Fibroblast of mammary gland (primary cell): Measurements from ENCODE around the gene ODC1.

Source experiments
- DNase-seq: peaks from one replicate; pipeline ENCODE4 v3.0.0-alpha.2; 2010; ENCODE audit warnings: low read depth
- H3K4me3 ChIP-seq: 2 replicates; pipeline ENCODE4 v1.5.1; 2011; ENCODE audit warnings: low read depth, mild to moderate bottlenecking, low read length, moderate library complexity; ENCODE audit not compliant: control insufficient read depth
- TF ChIP-seq, protein P1 (sequence below): conservative IDR thresholded peaks from 2 replicates; pipeline ENCODE4 v1.5.1; 2011; ENCODE audit warnings: low read depth, low read length, inconsistent platforms; ENCODE audit not compliant: control insufficient read depth, insufficient read depth

Gene ODC1

DNA sequence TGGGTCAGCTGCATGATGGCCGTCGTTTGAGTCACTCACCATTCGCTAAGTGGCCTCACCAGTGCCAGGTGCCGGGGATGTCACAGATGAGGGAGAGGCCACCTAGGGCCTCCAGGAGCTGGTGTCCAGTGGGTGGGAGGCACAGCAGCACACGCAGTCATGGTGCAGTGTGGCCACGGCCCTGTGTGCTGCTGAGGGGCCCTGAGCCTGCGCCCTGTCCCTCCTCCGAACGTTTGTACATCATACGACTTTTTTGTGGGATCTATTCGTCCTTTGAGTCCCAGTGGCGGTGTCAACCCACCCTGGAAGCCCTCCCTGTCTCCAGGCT lies 30.1 kb upstream of the ODC1 start:
- TF ChIP-seq, protein P1, sequence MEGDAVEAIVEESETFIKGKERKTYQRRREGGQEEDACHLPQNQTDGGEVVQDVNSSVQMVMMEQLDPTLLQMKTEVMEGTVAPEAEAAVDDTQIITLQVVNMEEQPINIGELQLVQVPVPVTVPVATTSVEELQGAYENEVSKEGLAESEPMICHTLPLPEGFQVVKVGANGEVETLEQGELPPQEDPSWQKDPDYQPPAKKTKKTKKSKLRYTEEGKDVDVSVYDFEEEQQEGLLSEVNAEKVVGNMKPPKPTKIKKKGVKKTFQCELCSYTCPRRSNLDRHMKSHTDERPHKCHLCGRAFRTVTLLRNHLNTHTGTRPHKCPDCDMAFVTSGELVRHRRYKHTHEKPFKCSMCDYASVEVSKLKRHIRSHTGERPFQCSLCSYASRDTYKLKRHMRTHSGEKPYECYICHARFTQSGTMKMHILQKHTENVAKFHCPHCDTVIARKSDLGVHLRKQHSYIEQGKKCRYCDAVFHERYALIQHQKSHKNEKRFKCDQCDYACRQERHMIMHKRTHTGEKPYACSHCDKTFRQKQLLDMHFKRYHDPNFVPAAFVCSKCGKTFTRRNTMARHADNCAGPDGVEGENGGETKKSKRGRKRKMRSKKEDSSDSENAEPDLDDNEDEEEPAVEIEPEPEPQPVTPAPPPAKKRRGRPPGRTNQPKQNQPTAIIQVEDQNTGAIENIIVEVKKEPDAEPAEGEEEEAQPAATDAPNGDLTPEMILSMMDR = no peak
- no peak for DNase-seq
- H3K4me3 ChIP-seq = no peak overlapping the region

DNA sequence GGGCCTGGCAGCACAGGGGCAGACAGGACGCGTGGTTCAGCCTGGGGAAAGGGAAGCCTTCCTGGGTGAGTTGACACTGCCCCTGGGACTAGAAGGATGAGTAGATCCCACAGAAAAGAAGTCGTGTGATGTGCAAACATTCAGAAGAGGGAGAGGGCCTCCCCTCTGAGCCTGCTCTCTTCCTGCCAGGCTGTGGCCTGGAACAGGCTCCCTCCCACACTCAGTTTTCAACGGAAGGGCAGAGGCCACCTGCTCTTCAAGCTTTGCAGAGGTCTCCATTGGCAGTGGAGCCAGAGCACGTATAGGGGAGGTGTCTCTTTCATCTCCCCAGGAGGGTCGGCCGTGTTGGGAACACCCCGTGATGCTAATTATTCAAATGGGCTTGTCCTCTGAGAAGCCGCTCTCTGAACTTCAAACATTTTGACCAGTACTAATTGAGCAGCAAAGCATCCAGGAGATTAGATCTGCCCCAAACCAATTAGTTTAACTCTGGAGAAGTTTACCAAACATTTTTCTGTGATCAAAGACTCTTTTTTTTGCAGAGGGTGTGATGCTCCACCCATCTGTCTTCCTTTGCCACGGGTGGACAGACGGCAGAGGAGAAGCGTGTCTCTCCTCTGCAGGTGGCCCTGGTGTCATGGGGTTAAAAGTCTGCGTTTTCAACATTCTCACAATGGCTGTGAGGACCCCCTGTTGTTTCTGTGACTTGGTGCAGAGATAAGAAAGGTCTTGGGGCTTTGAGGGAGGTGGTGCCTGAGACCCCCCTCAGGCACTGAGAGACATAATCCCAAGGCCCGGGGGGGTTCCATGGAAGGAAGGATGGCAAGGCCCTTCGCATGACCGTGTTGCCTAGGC lies 29.5 kb upstream of the ODC1 start:
- H3K4me3 ChIP-seq = no peak overlapping the region
- TF ChIP-seq, protein P1 = no peak
- no peak for DNase-seq

DNA sequence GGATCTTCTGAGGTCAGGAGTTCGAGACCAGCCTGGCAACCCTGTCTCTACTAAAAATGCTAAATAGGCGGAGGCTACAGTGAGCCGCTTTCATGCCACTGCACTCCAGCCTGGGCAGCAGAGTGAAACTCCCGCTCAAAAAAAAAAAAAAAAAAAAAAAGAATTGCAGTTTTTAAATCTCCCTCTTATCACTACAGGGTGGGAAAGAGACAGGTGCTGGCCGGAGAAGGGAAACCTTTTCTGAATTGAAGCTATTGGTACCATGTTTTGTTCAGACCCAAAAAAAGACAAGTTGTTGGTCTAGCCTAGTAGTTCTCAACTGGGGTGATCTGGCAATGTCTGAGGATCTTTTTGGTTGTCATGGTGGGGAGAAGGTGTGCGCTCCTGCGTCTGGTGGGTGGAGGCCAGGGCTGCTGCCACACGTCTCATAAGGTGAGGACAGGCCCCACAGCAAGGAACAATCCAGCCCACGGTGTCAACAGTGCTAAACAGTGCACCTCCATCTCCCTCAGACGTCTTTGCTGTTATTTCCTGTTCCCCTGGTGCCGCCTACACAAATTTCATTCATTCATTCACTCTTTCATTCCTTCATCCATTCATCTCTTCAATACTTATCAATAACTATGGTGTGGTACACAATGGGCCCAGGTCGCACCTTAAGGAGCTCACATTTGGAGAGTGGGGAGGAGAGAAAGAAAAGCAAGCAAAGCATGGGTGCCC lies 28.8 kb upstream of the ODC1 start:
- TF ChIP-seq, protein P1 = no peak
- no peak for DNase-seq
- no peak overlapping the region for H3K4me3 ChIP-seq

DNA sequence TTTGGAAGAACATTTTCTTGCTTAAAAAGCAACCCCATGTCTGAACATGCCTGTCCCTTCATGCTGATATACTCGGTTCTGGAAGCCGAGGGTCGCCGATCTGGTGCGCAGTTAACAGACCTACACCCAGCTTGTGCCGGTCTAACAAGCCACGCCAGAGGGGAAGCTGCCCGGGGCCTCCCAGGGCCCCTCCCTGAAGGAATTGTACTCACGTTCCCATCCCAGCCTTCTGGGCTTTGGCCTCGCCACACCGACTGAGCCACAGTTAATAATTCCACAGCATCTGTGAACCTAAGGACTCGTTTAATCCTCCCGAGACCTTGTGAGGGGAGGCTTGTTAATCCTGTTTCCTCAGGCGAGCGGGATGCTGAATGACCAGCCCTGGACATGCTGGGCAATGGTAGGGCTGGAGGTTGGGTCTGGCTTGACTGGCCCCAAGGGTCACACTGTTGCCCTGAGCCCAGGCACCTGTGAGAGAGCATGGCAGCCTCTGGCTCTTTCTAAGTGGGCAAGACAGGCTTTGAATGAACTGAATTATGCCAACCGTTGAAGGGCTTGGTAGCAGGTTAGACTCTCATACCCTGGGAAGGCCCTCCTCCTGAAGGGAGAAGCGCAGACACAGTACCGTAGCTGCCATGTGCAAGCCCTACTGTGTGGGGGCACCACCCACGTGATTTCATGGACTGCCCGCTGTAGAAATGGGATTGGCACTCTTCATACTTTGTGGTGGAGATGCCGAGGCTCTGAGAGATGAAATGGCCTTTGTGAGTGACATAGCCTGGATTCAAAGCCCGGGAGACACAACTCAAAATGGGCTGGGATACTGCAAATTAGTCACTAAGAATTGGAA lies 27.9 kb upstream of the ODC1 start:
- H3K4me3 ChIP-seq = no peak overlapping the region
- no peak for DNase-seq
- TF ChIP-seq, protein P1 = no peak

DNA sequence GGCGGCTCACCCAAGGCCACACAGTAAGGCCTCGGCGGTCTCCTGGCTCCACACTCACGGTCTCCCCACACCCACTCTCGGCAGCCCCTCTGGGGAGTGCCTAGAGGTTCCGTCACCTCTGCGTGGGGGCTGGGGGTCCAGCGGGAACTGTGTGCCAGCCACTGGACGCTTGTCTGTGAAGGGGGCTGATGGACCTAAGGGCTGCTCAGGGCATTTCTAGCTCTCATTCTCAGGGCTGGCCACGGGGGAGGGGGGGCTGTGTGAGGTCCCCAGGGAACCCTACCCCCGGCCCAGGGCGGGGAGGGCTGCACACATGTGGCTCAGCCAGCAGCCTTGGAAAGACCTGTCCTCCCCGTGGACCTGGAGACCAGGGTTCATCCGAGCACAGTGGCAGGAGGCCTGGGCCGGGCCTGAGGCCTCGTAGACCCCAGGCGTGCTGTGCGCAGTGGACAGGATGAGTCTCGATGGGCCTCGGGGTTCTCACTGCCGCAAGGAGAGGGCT lies 27.1 kb upstream of the ODC1 start:
- DNase-seq = no peak
- H3K4me3 ChIP-seq = no peak overlapping the region
- TF ChIP-seq, protein P1 = no peak

DNA sequence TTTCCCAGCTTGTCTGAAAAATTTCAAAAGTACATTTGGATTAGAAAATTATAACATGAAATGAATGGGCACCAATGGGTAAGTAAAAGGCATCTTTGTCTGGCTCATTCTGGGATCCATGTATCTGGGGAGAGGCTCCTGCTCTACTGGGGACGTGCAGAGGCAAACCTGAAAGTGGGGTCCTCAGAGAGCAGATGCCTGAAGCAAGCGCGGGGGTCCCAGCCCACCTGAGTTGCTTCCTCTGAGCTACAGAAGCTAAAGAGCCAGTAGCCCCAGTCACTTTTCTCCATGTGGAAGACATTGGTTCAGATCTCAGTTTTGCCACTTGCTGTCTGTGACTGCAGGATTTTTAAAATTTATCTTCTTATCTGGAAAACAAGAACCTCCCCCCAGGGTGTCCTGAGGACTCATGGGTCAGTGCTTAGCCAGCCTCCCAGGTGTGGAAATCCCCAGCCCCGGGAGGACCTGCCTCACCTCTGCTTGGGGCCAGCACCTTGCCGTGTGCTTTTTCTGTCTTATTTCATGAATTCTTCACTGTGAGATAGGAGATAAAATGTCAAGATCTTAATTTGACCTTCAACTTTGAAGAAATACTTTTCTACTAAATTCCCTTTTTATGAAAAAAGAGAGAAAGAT lies 25.1 kb upstream of the ODC1 start:
- TF ChIP-seq, protein P1 = no peak
- DNase-seq = no peak
- no peak overlapping the region for H3K4me3 ChIP-seq
